Panc1 (cell line): ENCODE results near the gene PADI3. TPM values are rescaled to one million over a fixed set of nuclear protein-coding genes. Genes with fewer than 3 reads are reported as not detected.

ENCODE experiments used
- ATAC-seq: fragments of 200-7000 bp; cut with Tn5 transposase; 2 replicates; pipeline ENCODE4 v1.9.1; 2020; ENCODE audit warnings: mild to moderate bottlenecking, moderate library complexity
- BruUV-seq: library from RNA; stranded (reverse); fragments of 400-500 nt; replicated peaks from 2 replicates; lab custom pipeline; 2021; lab: Mats Ljungman, UMichigan
- CTCF ChIA-PET: fragments of 300-600 bp; sonication (Branson Sonifier 250); formaldehyde crosslinking; loops from one replicate; lab custom pipeline; 2022; ENCODE audit warnings: antibody characterized with exemption; lab: Charles Lee
- POLR2A ChIA-PET: fragments of 300-600 bp; sonication (Branson Sonifier 250); formaldehyde crosslinking; loops from one replicate; lab custom pipeline; 2022; ENCODE audit warnings: antibody characterized with exemption; lab: Charles Lee
- DNase-seq: peaks from one replicate; pipeline ENCODE4 v3.0.0-alpha.2; 2010; ENCODE audit warnings: low read depth, low spot score
- H3K27ac ChIP-seq: 2 replicates; pipeline ENCODE4 v1.5.1; 2011; ENCODE audit warnings: mild to moderate bottlenecking, low read length, inconsistent platforms
- H3K27me3 ChIP-seq: fragments of 200-500 bp; sonication (Bioruptor generic); 2 replicates; pipeline ENCODE4 v1.6.0; 2014; ENCODE audit warnings: low read length, inconsistent platforms; ENCODE audit not compliant: control insufficient read depth, insufficient read depth
- H3K36me3 ChIP-seq: fragments of 200-500 bp; sonication (Bioruptor generic); 2 replicates; pipeline ENCODE4 v1.5.1; 2014; ENCODE audit warnings: inconsistent platforms, mild to moderate bottlenecking, low read length, moderate library complexity; ENCODE audit not compliant: control insufficient read depth, insufficient read depth
- H3K4me1 ChIP-seq: 2 replicates; pipeline ENCODE4 v1.5.1; 2011; ENCODE audit warnings: inconsistent platforms, mild to moderate bottlenecking, low read length, moderate library complexity; ENCODE audit not compliant: control insufficient read depth, insufficient read depth
- H3K4me3 ChIP-seq, 2 experiments: 2 replicates each; pipeline ENCODE4 v1.5.1; 2011 to 2012; ENCODE audit warnings: low read depth in 2 of 2, low read length in 2 of 2, mild to moderate bottlenecking in 2 of 2, inconsistent platforms in 1 of 2, moderate library complexity in 1 of 2
- H3K9me3 ChIP-seq: fragments of 200-500 bp; sonication (Bioruptor generic); 2 replicates; pipeline ENCODE4 v1.5.1; 2014; ENCODE audit warnings: low read depth, mild to moderate bottlenecking, inconsistent platforms, low read length, moderate library complexity; ENCODE audit not compliant: control insufficient read depth, insufficient read depth
- POLR2AphosphoS5 ChIP-seq: IDR thresholded peaks from 2 replicates; pipeline ENCODE4 v1.6.1; 2012; ENCODE audit warnings: mild to moderate bottlenecking, low read depth, low read length, moderate library complexity
- SIN3A ChIP-seq: IDR thresholded peaks from 2 replicates; pipeline ENCODE4 v1.6.1; 2012; ENCODE audit warnings: low read depth, mild to moderate bottlenecking, low read length, moderate library complexity, borderline replicate concordance; ENCODE audit not compliant: insufficient read depth
- TCF7L2 ChIP-seq: IDR thresholded peaks from 2 replicates; pipeline ENCODE4 v1.6.1; 2011; ENCODE audit warnings: mild to moderate bottlenecking, low read depth, low read length, inconsistent platforms
- in situ Hi-C: cut with HindIII; loops from 2 replicates; pipeline ENCODE4 v1.10.0; 2016; ENCODE audit warnings: low sequenced_read_pairs, low pct_unique_long_range_greater_than_20kb
- intact Hi-C: fragments of 100-400 bp; cut with micrococcal nuclease; formaldehyde crosslinking; loops from one replicate; pipeline ENCODE4 v1.10.0; 2022; ENCODE audit not compliant: unreplicated experiment
- total RNA-seq: library from RNA; stranded (reverse); gene quantifications from one replicate; pipeline ENCODE4 v1.2.1, GENCODE V29; 2021; ENCODE audit not compliant: unreplicated experiment
- TF ChIP-seq, protein P1 (sequence below): fragments of 450-650 bp; IDR thresholded peaks from 2 replicates; pipeline ENCODE4 v1.5.1; 2017; ENCODE audit warnings: mild to moderate bottlenecking
- TF ChIP-seq, protein P2 (sequence below), 2 experiments: IDR thresholded peaks; 2 replicates each; pipeline ENCODE4 v1.6.1; 2011 to 2012; ENCODE audit warnings: low read depth in 2 of 2, control low read depth in 1 of 2, low read length in 1 of 2, mild to moderate bottlenecking in 1 of 2, moderate library complexity in 1 of 2; ENCODE audit not compliant: insufficient read depth in 1 of 2

The PADI3 gene
- total RNA-seq, 1 experiment from 2014 or later: 3.4 TPM

DNA sequence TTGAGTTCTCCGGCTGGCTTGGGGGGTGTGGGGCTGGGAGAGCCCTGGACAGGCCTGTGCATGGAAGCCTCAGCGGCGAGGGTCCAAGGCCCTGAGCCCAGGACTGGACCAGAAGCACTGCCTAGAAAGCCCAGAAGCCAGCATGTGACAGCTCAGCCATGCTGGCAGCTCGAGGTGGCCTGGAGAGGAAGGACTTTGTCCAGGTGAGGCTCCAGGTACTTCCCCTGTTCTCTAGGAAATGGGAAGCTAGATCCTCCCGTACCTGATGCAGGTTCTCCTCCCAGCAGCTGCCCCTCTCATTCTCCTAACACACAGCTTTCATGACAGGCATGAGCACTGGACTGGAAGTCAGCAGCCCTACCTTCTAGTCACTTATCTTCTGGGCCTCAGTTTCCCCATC, 6.4 kb downstream of the PADI3 start:
- POLR2A ChIA-PET: no interaction called here

DNA sequence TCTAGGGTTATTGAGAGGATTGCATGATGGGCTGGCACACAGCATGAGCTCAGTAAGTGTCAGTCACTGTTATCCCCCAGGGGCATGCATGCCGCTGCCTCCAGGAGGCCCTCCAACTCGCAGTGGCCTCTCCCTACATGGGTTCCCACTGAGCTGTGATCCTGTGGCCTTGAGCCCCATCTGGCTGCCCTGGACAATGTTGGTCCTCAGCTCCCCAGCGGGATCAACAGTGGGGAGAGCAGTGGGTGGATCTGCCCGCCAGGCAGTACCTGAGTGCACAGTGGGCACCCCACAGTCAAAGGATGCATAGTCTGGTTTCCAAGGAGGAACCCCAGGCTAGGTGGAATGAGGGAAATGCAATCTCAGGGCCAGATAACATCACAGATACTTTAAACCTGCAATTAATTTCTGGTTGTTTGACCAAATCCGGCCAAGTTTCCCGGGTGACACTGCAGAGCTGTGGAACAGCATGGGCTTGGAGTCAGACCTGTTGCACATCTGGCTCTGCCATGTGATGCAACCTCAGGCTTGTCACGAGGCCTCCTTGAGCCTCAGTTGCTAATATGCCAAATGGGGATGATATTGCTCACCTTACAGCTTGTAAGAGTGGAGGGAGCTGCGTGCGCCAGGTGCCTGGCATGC, 9.3 kb downstream of the PADI3 start:
- H3K36me3 ChIP-seq: no peaks in the 10 kb centered on the region
- BruUV-seq: no TSS peak
- ChIA-PET POLR2A (no interaction called here), CTCF (no interaction called here)
- no peak overlapping the region for H3K27ac ChIP-seq
- no peak for ATAC-seq
- H3K27me3 ChIP-seq: no peaks in the 10 kb centered on the region
- no peak for DNase-seq
- H3K4me3 ChIP-seq: no peak overlapping the region
- intact Hi-C loops (no loop called here), in situ Hi-C loops (no loop called here)
- peaks cover 2% of the 10 kb centered on the region; the same call in 1 of the 2 replicates for H3K4me1 ChIP-seq
- H3K9me3 ChIP-seq: no peaks in the 10 kb centered on the region
- TF ChIP-seq, protein P1, sequence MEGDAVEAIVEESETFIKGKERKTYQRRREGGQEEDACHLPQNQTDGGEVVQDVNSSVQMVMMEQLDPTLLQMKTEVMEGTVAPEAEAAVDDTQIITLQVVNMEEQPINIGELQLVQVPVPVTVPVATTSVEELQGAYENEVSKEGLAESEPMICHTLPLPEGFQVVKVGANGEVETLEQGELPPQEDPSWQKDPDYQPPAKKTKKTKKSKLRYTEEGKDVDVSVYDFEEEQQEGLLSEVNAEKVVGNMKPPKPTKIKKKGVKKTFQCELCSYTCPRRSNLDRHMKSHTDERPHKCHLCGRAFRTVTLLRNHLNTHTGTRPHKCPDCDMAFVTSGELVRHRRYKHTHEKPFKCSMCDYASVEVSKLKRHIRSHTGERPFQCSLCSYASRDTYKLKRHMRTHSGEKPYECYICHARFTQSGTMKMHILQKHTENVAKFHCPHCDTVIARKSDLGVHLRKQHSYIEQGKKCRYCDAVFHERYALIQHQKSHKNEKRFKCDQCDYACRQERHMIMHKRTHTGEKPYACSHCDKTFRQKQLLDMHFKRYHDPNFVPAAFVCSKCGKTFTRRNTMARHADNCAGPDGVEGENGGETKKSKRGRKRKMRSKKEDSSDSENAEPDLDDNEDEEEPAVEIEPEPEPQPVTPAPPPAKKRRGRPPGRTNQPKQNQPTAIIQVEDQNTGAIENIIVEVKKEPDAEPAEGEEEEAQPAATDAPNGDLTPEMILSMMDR: no peak
- no peak for TF ChIP-seq POLR2AphosphoS5
- TF ChIP-seq, protein P2, sequence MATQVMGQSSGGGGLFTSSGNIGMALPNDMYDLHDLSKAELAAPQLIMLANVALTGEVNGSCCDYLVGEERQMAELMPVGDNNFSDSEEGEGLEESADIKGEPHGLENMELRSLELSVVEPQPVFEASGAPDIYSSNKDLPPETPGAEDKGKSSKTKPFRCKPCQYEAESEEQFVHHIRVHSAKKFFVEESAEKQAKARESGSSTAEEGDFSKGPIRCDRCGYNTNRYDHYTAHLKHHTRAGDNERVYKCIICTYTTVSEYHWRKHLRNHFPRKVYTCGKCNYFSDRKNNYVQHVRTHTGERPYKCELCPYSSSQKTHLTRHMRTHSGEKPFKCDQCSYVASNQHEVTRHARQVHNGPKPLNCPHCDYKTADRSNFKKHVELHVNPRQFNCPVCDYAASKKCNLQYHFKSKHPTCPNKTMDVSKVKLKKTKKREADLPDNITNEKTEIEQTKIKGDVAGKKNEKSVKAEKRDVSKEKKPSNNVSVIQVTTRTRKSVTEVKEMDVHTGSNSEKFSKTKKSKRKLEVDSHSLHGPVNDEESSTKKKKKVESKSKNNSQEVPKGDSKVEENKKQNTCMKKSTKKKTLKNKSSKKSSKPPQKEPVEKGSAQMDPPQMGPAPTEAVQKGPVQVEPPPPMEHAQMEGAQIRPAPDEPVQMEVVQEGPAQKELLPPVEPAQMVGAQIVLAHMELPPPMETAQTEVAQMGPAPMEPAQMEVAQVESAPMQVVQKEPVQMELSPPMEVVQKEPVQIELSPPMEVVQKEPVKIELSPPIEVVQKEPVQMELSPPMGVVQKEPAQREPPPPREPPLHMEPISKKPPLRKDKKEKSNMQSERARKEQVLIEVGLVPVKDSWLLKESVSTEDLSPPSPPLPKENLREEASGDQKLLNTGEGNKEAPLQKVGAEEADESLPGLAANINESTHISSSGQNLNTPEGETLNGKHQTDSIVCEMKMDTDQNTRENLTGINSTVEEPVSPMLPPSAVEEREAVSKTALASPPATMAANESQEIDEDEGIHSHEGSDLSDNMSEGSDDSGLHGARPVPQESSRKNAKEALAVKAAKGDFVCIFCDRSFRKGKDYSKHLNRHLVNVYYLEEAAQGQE (IDR thresholded peaks at IDR 0.05; ENCODE audit: insufficient read depth in 1 of 2, low read depth in 2 of 2, low read length in 1 of 2): no peak
- no peak for TF ChIP-seq SIN3A
- TF ChIP-seq TCF7L2: no peak

More for the DNA sequence above, 6.4 kb downstream of the PADI3 start:
- Histone ChIP-seq H3K4me1 (peaks cover 20% of the 10 kb centered on the region), H3K36me3 (no peaks in the 10 kb centered on the region), H3K27me3 (no peaks in the 10 kb centered on the region), H3K27ac (no peak overlapping the region), H3K4me3 (no peak overlapping the region), H3K9me3 (no peaks in the 10 kb centered on the region)
- in situ Hi-C loops: no loop called here
- DNase-seq (no peak), ATAC-seq (no peak)
- CTCF ChIA-PET: interaction anchor here (0.6 kb wide), 1 partner anchor 48 kb away, joined by 9 read pairs; no protein-coding TSS in a partner anchor
- no TSS peak for BruUV-seq
- intact Hi-C loops: no loop called here
- TF ChIP-seq, protein P2 (IDR thresholded peaks at IDR 0.05; ENCODE audit: insufficient read depth in 1 of 2, low read depth in 2 of 2, low read length in 1 of 2): no peak
